Bronchial epithelial cell (primary cell): ENCODE measurements around the gene NCR2. TPM values are rescaled to one million over a fixed set of nuclear protein-coding genes. Genes with fewer than 3 reads are reported as not detected.

Source experiments
- DNase-seq: peaks from one replicate; pipeline ENCODE4 v3.0.0-alpha.2; 2010; ENCODE audit warnings: low read depth
- FAIRE-seq: peaks from 2 replicates; lab custom pipeline; 2011; peaks lifted over from hg19 to GRCh38; lab: Jason Lieb, UNC
- H3K27me3 ChIP-seq: 2 replicates; pipeline ENCODE4 v1.5.1; 2011; ENCODE audit warnings: low read length; ENCODE audit not compliant: control insufficient read depth, insufficient read depth
- H3K36me3 ChIP-seq: 2 replicates; pipeline ENCODE4 v1.5.1; 2011; ENCODE audit warnings: low read length; ENCODE audit not compliant: control insufficient read depth, insufficient read depth
- H3K4me3 ChIP-seq: 2 replicates; pipeline ENCODE4 v1.5.1; 2011; ENCODE audit warnings: mild to moderate bottlenecking, low read depth, low read length, control low read depth
- total RNA-seq: library from RNA; depleted of rRNA; stranded (reverse); fragments of >200 nt; gene quantifications from 2 replicates; pipeline ENCODE4 v1.2.1, GENCODE V29; 2014
- TF ChIP-seq, protein P1 (sequence below): IDR thresholded peaks from 2 replicates; pipeline ENCODE4 v1.5.1; 2011; ENCODE audit warnings: mild to moderate bottlenecking, moderate library complexity, low read length, control low read depth, inconsistent platforms; ENCODE audit not compliant: insufficient read depth, severe bottlenecking

The NCR2 gene
- total RNA-seq, 1 donor from 2014 or later = not detected

DNA sequence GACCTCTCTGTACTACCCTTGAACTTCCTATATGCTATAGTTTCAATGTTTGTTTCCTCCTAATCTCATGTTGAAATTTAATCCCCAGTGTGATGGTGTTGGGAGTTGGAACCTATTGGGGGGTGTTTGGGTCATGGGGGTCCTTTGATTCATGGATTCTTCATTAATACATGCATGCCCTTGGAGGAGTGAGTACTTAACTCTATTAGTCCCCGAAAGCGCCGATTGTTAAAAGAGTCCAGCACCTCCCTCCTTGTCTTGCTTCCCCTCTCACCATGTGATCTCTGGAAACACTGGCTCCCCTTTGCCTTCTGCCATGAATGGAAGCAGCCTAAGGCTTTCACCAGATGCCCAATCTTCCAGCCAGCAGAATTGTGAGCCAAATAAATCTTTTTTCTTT is 31.7 kb downstream of the NCR2 start:
- Histone ChIP-seq H3K36me3 (no peaks in the 10 kb centered on the region), H3K4me3 (no peak overlapping the region), H3K27me3 (peaks cover 3% of the 10 kb centered on the region)
- FAIRE-seq (no peak), DNase-seq (no peak)
- TF ChIP-seq, protein P1, sequence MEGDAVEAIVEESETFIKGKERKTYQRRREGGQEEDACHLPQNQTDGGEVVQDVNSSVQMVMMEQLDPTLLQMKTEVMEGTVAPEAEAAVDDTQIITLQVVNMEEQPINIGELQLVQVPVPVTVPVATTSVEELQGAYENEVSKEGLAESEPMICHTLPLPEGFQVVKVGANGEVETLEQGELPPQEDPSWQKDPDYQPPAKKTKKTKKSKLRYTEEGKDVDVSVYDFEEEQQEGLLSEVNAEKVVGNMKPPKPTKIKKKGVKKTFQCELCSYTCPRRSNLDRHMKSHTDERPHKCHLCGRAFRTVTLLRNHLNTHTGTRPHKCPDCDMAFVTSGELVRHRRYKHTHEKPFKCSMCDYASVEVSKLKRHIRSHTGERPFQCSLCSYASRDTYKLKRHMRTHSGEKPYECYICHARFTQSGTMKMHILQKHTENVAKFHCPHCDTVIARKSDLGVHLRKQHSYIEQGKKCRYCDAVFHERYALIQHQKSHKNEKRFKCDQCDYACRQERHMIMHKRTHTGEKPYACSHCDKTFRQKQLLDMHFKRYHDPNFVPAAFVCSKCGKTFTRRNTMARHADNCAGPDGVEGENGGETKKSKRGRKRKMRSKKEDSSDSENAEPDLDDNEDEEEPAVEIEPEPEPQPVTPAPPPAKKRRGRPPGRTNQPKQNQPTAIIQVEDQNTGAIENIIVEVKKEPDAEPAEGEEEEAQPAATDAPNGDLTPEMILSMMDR = no peak

GRCh38 chr6:41367700-41368099 is 32.3 kb downstream of the NCR2 start:
- TF ChIP-seq, protein P1 = peak; percentile 83
- peak; percentile 47 for DNase-seq
- no peak overlapping the region for H3K4me3 ChIP-seq
- H3K27me3 ChIP-seq = peaks cover 10% of the 10 kb centered on the region
- FAIRE-seq = no peak
- H3K36me3 ChIP-seq = no peaks in the 10 kb centered on the region

DNA sequence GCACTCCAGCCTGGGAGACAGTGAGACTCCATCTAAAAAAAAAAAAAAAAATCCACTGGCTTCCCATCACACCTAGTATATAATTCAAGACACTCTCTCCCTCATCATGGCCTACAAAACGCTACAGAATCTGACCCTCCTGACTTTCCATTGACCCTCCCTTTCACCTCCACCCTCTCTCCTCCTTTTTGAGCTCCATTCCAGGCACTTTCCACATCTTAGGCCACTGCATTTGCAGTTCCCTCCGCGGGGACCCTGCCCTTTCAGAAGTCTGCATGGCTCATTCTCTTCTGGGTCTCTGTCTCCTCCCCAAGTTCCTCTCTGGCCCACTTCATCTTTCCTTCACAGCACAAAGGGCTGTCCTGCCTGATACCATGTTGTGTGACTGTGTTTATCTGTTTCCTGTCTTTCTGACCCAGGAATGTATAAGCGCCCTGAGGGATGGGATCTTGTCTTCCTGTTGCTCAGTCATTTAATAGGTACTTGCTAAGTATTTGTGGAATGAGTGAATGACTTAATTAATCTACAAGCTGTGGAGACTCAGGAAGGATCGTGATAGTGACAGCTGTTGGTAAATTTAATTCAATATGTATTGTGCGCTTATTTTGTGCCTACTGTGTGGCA is 35.2 kb downstream of the NCR2 start:
- Histone ChIP-seq H3K36me3 (no peaks in the 10 kb centered on the region), H3K27me3 (peaks cover 34% of the 10 kb centered on the region), H3K4me3 (no peak overlapping the region)
- TF ChIP-seq, protein P1 = no peak
- FAIRE-seq = no peak
- peak; percentile 64 for DNase-seq

DNA sequence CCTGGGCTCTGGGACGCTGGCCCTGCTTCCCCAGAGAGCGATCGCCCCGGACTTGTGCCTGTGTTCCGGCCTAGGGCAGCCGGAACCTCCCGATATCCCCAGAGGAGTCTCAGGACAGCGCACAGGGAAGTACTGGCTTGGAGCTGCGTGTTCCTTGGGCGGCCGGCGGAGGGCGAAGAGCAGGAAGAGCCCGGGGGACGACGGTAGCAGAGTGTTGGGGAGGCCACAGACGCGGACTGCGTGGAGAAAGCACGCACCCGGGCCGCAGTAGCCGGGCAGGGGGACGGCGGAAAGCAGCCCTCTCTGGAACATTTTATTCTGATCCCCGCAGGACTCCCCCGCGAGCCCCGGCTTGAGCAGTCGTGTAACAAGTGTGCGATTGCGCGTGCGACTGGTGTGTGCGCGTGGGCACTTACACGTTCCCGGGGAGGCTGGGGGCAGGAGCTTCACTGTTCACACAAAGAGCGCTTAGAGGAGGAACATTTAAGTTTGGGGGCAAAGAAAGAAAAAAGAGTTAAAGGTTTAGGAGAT is 36.1 kb downstream of the NCR2 start:
- TF ChIP-seq, protein P1 = no peak
- Histone ChIP-seq H3K36me3 (no peaks in the 10 kb centered on the region), H3K27me3 (peaks cover 42% of the 10 kb centered on the region), H3K4me3 (no peak overlapping the region)
- FAIRE-seq = no peak
- no peak for DNase-seq

GRCh38 chr6:41371992-41372831 is 36.8 kb downstream of the NCR2 start:
- no peak overlapping the region for H3K4me3 ChIP-seq
- FAIRE-seq (no peak), DNase-seq (no peak)
- peaks cover 44% of the 10 kb centered on the region for H3K27me3 ChIP-seq
- no peaks in the 10 kb centered on the region for H3K36me3 ChIP-seq
- TF ChIP-seq, protein P1 = no peak
